Ishikawa (cell line): ENCODE data around the gene SLC25A38.

ENCODE experiments used
- CEBPB ChIP-seq: IDR thresholded peaks from 2 replicates; pipeline ENCODE4 v1.6.1; 2012
- CREB1 ChIP-seq: IDR thresholded peaks from 2 replicates; pipeline ENCODE4 v1.6.1; 2012; ENCODE audit warnings: low read depth
- EGR1 ChIP-seq: IDR thresholded peaks from 2 replicates; pipeline ENCODE4 v1.6.1; 2012
- EP300 ChIP-seq: IDR thresholded peaks from 2 replicates; pipeline ENCODE4 v1.6.1; 2012; ENCODE audit warnings: borderline replicate concordance
- FOXM1 ChIP-seq: IDR thresholded peaks from 2 replicates; pipeline ENCODE4 v1.6.1; 2012; ENCODE audit warnings: low read depth, borderline replicate concordance
- MAX ChIP-seq: IDR thresholded peaks from 2 replicates; pipeline ENCODE4 v1.6.1; 2012
- NFIC ChIP-seq: IDR thresholded peaks from 2 replicates; pipeline ENCODE4 v1.6.1; 2012
- RAD21 ChIP-seq: IDR thresholded peaks from 2 replicates; pipeline ENCODE4 v1.6.1; 2012; ENCODE audit warnings: low read depth
- REST ChIP-seq: IDR thresholded peaks from 2 replicates; pipeline ENCODE4 v1.6.1; 2012; ENCODE audit warnings: low read depth, mild to moderate bottlenecking
- TAF1 ChIP-seq: IDR thresholded peaks from 2 replicates; pipeline ENCODE4 v1.6.1; 2012; ENCODE audit warnings: low read depth, mild to moderate bottlenecking
- TCF12 ChIP-seq: IDR thresholded peaks from 2 replicates; pipeline ENCODE4 v1.6.1; 2012; ENCODE audit warnings: low read depth
- TEAD4 ChIP-seq: IDR thresholded peaks from 2 replicates; pipeline ENCODE4 v1.6.1; 2012
- USF1 ChIP-seq: IDR thresholded peaks from 2 replicates; pipeline ENCODE4 v1.6.1; 2012
- YY1 ChIP-seq: IDR thresholded peaks from 2 replicates; pipeline ENCODE4 v1.6.1; 2012; ENCODE audit warnings: low read depth
- ZBTB7A ChIP-seq: IDR thresholded peaks from 2 replicates; pipeline ENCODE4 v1.6.1; 2012; ENCODE audit warnings: low read depth

SLC25A38 gene

GRCh38 chr3:39343076-39343717 is 40.0 kb upstream of the SLC25A38 start:
- no peak for TF ChIP-seq CEBPB
- TF ChIP-seq TEAD4: no peak
- no peak for TF ChIP-seq USF1
- no peak for TF ChIP-seq NFIC
- TF ChIP-seq FOXM1: no peak
- no peak for TF ChIP-seq CREB1
- no peak for TF ChIP-seq MAX
- no peak for TF ChIP-seq EGR1
- no peak for TF ChIP-seq TAF1

- TF ChIP-seq TAF1 (no peak), CREB1 (no peak), EP300 (no peak), CEBPB (no peak), USF1 (no peak), TEAD4 (no peak)
These were observed 39.4 kb upstream of the SLC25A38 start for GRCh38 chr3:39343760-39344159.

GRCh38 chr3:39344746-39345344 is 38.3 kb upstream of the SLC25A38 start:
- TF ChIP-seq EP300 (no peak), TEAD4 (no peak), YY1 (no peak), RAD21 (no peak), CREB1 (no peak), CEBPB (no peak), ZBTB7A (no peak), TAF1 (no peak), MAX (no peak), USF1 (no peak), NFIC (no peak), FOXM1 (no peak), EGR1 (no peak), REST (no peak), TCF12 (no peak)

GRCh38 chr3:39346785-39347585 is 36.2 kb upstream of the SLC25A38 start:
- TF ChIP-seq ZBTB7A: no peak
- no peak for TF ChIP-seq NFIC
- no peak for TF ChIP-seq FOXM1
- no peak for TF ChIP-seq CEBPB
- TF ChIP-seq MAX: no peak
- no peak for TF ChIP-seq RAD21
- TF ChIP-seq USF1: no peak
- no peak for TF ChIP-seq CREB1
- TF ChIP-seq TCF12: no peak
- no peak for TF ChIP-seq TEAD4
- TF ChIP-seq YY1: no peak
- no peak for TF ChIP-seq TAF1
- no peak for TF ChIP-seq REST
- TF ChIP-seq EP300: no peak
- no peak for TF ChIP-seq EGR1
